Transverse colon (tissue), 4 donors: ENCODE results near the gene SLC1A3. TPM values are rescaled to one million over a fixed set of nuclear protein-coding genes. Genes with fewer than 3 reads are reported as not detected.
A peak's percentile ranks its signal among the peaks of the same experiment; 100 is the strongest.

ENCODE experiments used
- DNase-seq: peaks from one replicate; pipeline ENCODE4 v3.0.0-alpha.2; 2019
- H3K27ac ChIP-seq, 4 donors: fragments of 200-600 bp; sonication (generic); 2 replicates each; pipeline ENCODE4 v1.5.1; 2016 to 2018; ENCODE audit warnings: inconsistent platforms in 4 of 4
- H3K27me3 ChIP-seq: fragments of 200-600 bp; sonication (generic); 2 replicates; pipeline ENCODE4 v1.5.1; 2017; ENCODE audit warnings: inconsistent platforms
- H3K36me3 ChIP-seq, 4 donors: fragments of 200-600 bp; sonication (generic); 2 replicates each; pipeline ENCODE4 v1.5.1; 2017 to 2019; ENCODE audit warnings: inconsistent platforms in 4 of 4
- H3K4me1 ChIP-seq, 4 donors: fragments of 200-600 bp; sonication (generic); 2 replicates each; pipeline ENCODE4 v1.5.1; 2017 to 2020; ENCODE audit warnings: inconsistent platforms in 4 of 4
- H3K4me3 ChIP-seq, 4 donors: fragments of 200-600 bp; sonication (generic); 1 replicate in 1 of 4; 2 replicates in 3 of 4; pipeline versions ENCODE4 v1.5.1 to v1.6.1; 2017 to 2019; ENCODE audit warnings: inconsistent platforms in 4 of 4
- H3K9me3 ChIP-seq, 2 donors: fragments of 200-600 bp; sonication (generic); 2 replicates each; pipeline ENCODE4 v1.5.1; 2017 to 2019; ENCODE audit warnings: inconsistent platforms in 2 of 2
- CTCF ChIP-seq, 5 experiments: fragments of 200-600 bp in 3 of 5; fragments of 450-650 bp in 2 of 5; sonication (generic) in 3 of 5; IDR thresholded peaks; 1 replicate in 2 of 5; 2 replicates in 3 of 5; pipeline ENCODE4 v1.5.1; 2016 to 2017; ENCODE audit warnings: antibody characterized with exemption in 5 of 5, inconsistent platforms in 3 of 5, mild to moderate bottlenecking in 2 of 5, moderate library complexity in 1 of 5
- EP300 ChIP-seq: sonication (generic); formaldehyde crosslinking; IDR thresholded peaks from one replicate; pipeline ENCODE4 v1.6.1; 2017; ENCODE audit warnings: antibody characterized with exemption, low read depth
- POLR2A ChIP-seq: fragments of 450-650 bp; IDR thresholded peaks from one replicate; pipeline ENCODE4 v1.6.1; 2016; ENCODE audit warnings: antibody characterized with exemption, mild to moderate bottlenecking, moderate library complexity
- POLR2AphosphoS5 ChIP-seq, 3 donors: sonication (generic); formaldehyde crosslinking; IDR thresholded peaks; one replicate each; pipeline ENCODE4 v1.6.1; 2016; ENCODE audit warnings: antibody characterized with exemption in 3 of 3
- WGBS, 2 donors: methylation state at CpG; one replicate each; pipeline ENCODE4 v1.1.5; 2018; ENCODE audit warnings: low coverage in 1 of 2; 5-methylcytosine and 5-hydroxymethylcytosine counted together
- in situ Hi-C, 4 donors: fragments of 200-750 bp; cut with MboI; loops; one replicate each; pipeline versions ENCODE4 v1.15.0 to v1.15.1; 2017; ENCODE audit warnings: low sequenced_read_pairs in 3 of 4, low pct_ligation_motif_present in 1 of 4, low pct_unique_long_range_greater_than_20kb in 1 of 4
- intact Hi-C: fragments of 100-400 bp; cut with DNase I; formaldehyde crosslinking; loops from one replicate; pipeline ENCODE4 v1.15.1; 2023; ENCODE audit warnings: low total_unique reads
- total RNA-seq, 4 donors: library from RNA; depleted of rRNA; stranded (reverse); fragments of >200 nt; gene quantifications; one replicate each; pipeline ENCODE4 v1.1.0, GENCODE V29; 2016

The SLC1A3 gene
- total RNA-seq, 4 donors from 2014 or later: 0.20 to 16.0 (median 4.1) TPM

GRCh38 chr5:36679221-36679989 is 73.0 kb downstream of the SLC1A3 start:
- Histone ChIP-seq H3K4me1 (no peaks in the 10 kb centered on the region), H3K9me3 (no peaks in the 10 kb centered on the region), H3K4me3 (no peak overlapping the region), H3K27me3 (no peaks in the 10 kb centered on the region), H3K36me3 (no peaks in the 10 kb centered on the region), H3K27ac (no peak overlapping the region)
- TF ChIP-seq EP300: no peak
- TF ChIP-seq POLR2AphosphoS5 (IDR thresholded peaks at IDR 0.05): no peak
- TF ChIP-seq POLR2A: no peak
- no peak for TF ChIP-seq CTCF (IDR thresholded peaks at IDR 0.05)
- DNase-seq: no peak
- in situ Hi-C loops (loop anchor here in 2 of 4 donors (25.0 kb wide), 2 partner anchors 267 to 417 kb away; no protein-coding TSS in a partner anchor), intact Hi-C loops (no loop called here)
- 77 to 86% methylated on average over 3 to 8 of the region's 8 CpGs for WGBS, 2 donors

GRCh38 chr5:36680066-36680465 is 73.7 kb downstream of the SLC1A3 start:
- no peak for TF ChIP-seq CTCF (IDR thresholded peaks at IDR 0.05)
- peak; percentile 70 for TF ChIP-seq EP300
- TF ChIP-seq POLR2AphosphoS5 (IDR thresholded peaks at IDR 0.05): peak in 2 of 3 donors; percentile 15 to 41
- no peaks in the 10 kb centered on the region for H3K4me1 ChIP-seq
- 81 to 86% methylated on average over 6 to 7 of the region's 7 CpGs for WGBS, 2 donors
- in situ Hi-C loops (loop anchor here in 2 of 4 donors (25.0 kb wide), 2 partner anchors 268 to 418 kb away; no protein-coding TSS in a partner anchor), intact Hi-C loops (no loop called here)
- H3K4me3 ChIP-seq: no peak overlapping the region
- peak overlapping the region in 1 of 4 donors; percentile 3 for H3K27ac ChIP-seq
- H3K27me3 ChIP-seq: no peaks in the 10 kb centered on the region
- no peaks in the 10 kb centered on the region for H3K36me3 ChIP-seq
- H3K9me3 ChIP-seq: no peaks in the 10 kb centered on the region
- peak; percentile 47 for DNase-seq

- Histone ChIP-seq H3K4me1 (no peaks in the 10 kb centered on the region), H3K9me3 (no peaks in the 10 kb centered on the region), H3K27ac (no peak overlapping the region), H3K4me3 (no peak overlapping the region), H3K36me3 (no peaks in the 10 kb centered on the region), H3K27me3 (no peaks in the 10 kb centered on the region)
- no peak for TF ChIP-seq POLR2AphosphoS5 (IDR thresholded peaks at IDR 0.05)
- no peak for TF ChIP-seq POLR2A
- TF ChIP-seq EP300: no peak
- no peak for TF ChIP-seq CTCF (IDR thresholded peaks at IDR 0.05)
- intact Hi-C loops (no loop called here), in situ Hi-C loops (loop anchor here in 2 of 4 donors (25.0 kb wide), 2 partner anchors 269 to 419 kb away; no protein-coding TSS in a partner anchor)
- no peak for DNase-seq
- WGBS, 2 donors: 38 to 67% methylated on average over 1 of the region's 1 CpG
Observed at GRCh38 chr5:36681711-36682110, 75.3 kb downstream of the SLC1A3 start.

- no peaks in the 10 kb centered on the region for H3K27me3 ChIP-seq
- no peak for DNase-seq
- in situ Hi-C loops (loop anchor here in 2 of 4 donors (25.0 kb wide), 2 partner anchors 270 to 420 kb away; no protein-coding TSS in a partner anchor), intact Hi-C loops (no loop called here)
- 80% methylated on average over 2 of the region's 2 CpGs; no CpG with 5 or more reads in 1 of the 2 donors for WGBS, 2 donors
- H3K36me3 ChIP-seq: no peaks in the 10 kb centered on the region
- no peak for TF ChIP-seq POLR2AphosphoS5 (IDR thresholded peaks at IDR 0.05)
- no peak for TF ChIP-seq EP300
- no peak for TF ChIP-seq CTCF (IDR thresholded peaks at IDR 0.05)
- TF ChIP-seq POLR2A: no peak
- no peak overlapping the region for H3K27ac ChIP-seq
- H3K4me1 ChIP-seq: no peaks in the 10 kb centered on the region
- no peaks in the 10 kb centered on the region for H3K9me3 ChIP-seq
- no peak overlapping the region for H3K4me3 ChIP-seq
Observed at GRCh38 chr5:36682499-36682898, 76.1 kb downstream of the SLC1A3 start.
